ENCODE measurements around the gene BLOC1S5.
"Not testable (repeated sequence)": the region's sequence is repeated elsewhere in the genome, so short reads cannot be mapped to it uniquely, and the experiment has no call there.

The BLOC1S5 gene

GRCh38 chr6:8080362-8081151 is 16.4 kb upstream of the BLOC1S5 start:
- DNase-seq: no peak

GRCh38 chr6:8079126-8079525 is 14.9 kb upstream of the BLOC1S5 start:
- no peak for DNase-seq

GRCh38 chr6:8077991-8078390 is 13.8 kb upstream of the BLOC1S5 start:
- no peak for DNase-seq

GRCh38 chr6:8075704-8076103 is 11.5 kb upstream of the BLOC1S5 start:
- DNase-seq: no peak

GRCh38 chr6:8075185-8075584 is 11.0 kb upstream of the BLOC1S5 start:
- no peak for DNase-seq

GRCh38 chr6:8074213-8074612 is 10.0 kb upstream of the BLOC1S5 start:
- no peak for DNase-seq

- no peak for DNase-seq
These were observed 9.6 kb upstream of the BLOC1S5 start for GRCh38 chr6:8073758-8074157.

GRCh38 chr6:8070718-8071117 is 6.5 kb upstream of the BLOC1S5 start:
- DNase-seq: no peak

- DNase-seq: no peak
These were observed 5.6 kb upstream of the BLOC1S5 start for GRCh38 chr6:8069631-8070284.

GRCh38 chr6:8069151-8069550 is 5.0 kb upstream of the BLOC1S5 start:
- DNase-seq: no peak

GRCh38 chr6:8066108-8066507 is 1.9 kb upstream of the BLOC1S5 start:
- no peak for DNase-seq

GRCh38 chr6:8065519-8065911 is 1.3 kb upstream of the BLOC1S5 start:
- DNase-seq: no peak

GRCh38 chr6:8064638-8065518 is 689 bp upstream of the BLOC1S5 start:
- no peak for DNase-seq

GRCh38 chr6:8061736-8062135 is 2.5 kb downstream of the BLOC1S5 start:
- DNase-seq: no peak

GRCh38 chr6:8060346-8060745 is 3.8 kb downstream of the BLOC1S5 start:
- no peak for DNase-seq

GRCh38 chr6:8059129-8059528 is 5.1 kb downstream of the BLOC1S5 start:
- no peak for DNase-seq

- DNase-seq: no peak
These were observed 6.4 kb downstream of the BLOC1S5 start for GRCh38 chr6:8057793-8058192.

- DNase-seq: no peak
These were observed 6.9 kb downstream of the BLOC1S5 start for GRCh38 chr6:8057263-8057662.

- DNase-seq: no peak
These were observed 9.9 kb downstream of the BLOC1S5 start for GRCh38 chr6:8054276-8054675.

- DNase-seq: no peak
These were observed 16.5 kb downstream of the BLOC1S5 start for GRCh38 chr6:8047541-8048292.

GRCh38 chr6:8045769-8046168 is 18.4 kb downstream of the BLOC1S5 start:
- not testable (repeated sequence) for DNase-seq

GRCh38 chr6:8043221-8043620 is 21.0 kb downstream of the BLOC1S5 start:
- DNase-seq: no peak
